Neutrophil (primary cell): ENCODE data around the gene CDH26.

Source experiments
- H3K27ac ChIP-seq: fragments of 200-600 bp; sonication (generic); 2 replicates; pipeline ENCODE4 v1.5.1; 2016; ENCODE audit warnings: mild to moderate bottlenecking, moderate library complexity
- H3K27me3 ChIP-seq: fragments of 200-600 bp; sonication (generic); 2 replicates; pipeline ENCODE4 v1.6.0; 2016; ENCODE audit warnings: mild to moderate bottlenecking
- H3K36me3 ChIP-seq: fragments of 200-600 bp; sonication (generic); 2 replicates; pipeline ENCODE4 v1.5.1; 2017
- H3K4me1 ChIP-seq, 2 experiments: fragments of 200-600 bp in 1 of 2; sonication (generic) in 1 of 2; 1 replicate in 1 of 2; 2 replicates in 1 of 2; pipeline versions ENCODE4 v1.5.1 to v1.6.1; 2013 to 2016; ENCODE audit warnings: low read depth in 1 of 2, low read length in 1 of 2, mild to moderate bottlenecking in 1 of 2, moderate library complexity in 1 of 2; ENCODE audit not compliant: control insufficient read depth in 1 of 2, insufficient read depth in 1 of 2
- H3K4me3 ChIP-seq, 2 experiments: fragments of 200-600 bp in 1 of 2; sonication (generic) in 1 of 2; 1 replicate in 1 of 2; 2 replicates in 1 of 2; pipeline ENCODE4 v1.5.1; 2013 to 2016; ENCODE audit warnings: low read depth in 1 of 2, low read length in 1 of 2, mild to moderate bottlenecking in 1 of 2, moderate library complexity in 1 of 2
- H3K9me3 ChIP-seq: fragments of 200-600 bp; sonication (generic); 2 replicates; pipeline ENCODE4 v1.5.1; 2016
- CTCF ChIP-seq: fragments of 200-600 bp; sonication (generic); IDR thresholded peaks from 2 replicates; pipeline ENCODE4 v1.5.1; 2016; ENCODE audit warnings: antibody characterized with exemption

Gene CDH26

GRCh38 chr20:60024245-60024644 is 66.0 kb downstream of the CDH26 start:
- H3K4me1 ChIP-seq, result peaks cover 0 to 5% of the 10 kb centered on the region in 2 experiments
- no peak overlapping the region for H3K27ac ChIP-seq
- TF ChIP-seq CTCF, result no peak
- H3K36me3 ChIP-seq, result no peaks in the 10 kb centered on the region
- no peaks in the 10 kb centered on the region for H3K27me3 ChIP-seq
- no peak overlapping the region for H3K4me3 ChIP-seq
- H3K9me3 ChIP-seq, result no peaks in the 10 kb centered on the region

GRCh38 chr20:60024801-60025200 is 66.6 kb downstream of the CDH26 start:
- Histone ChIP-seq H3K27me3 (no peaks in the 10 kb centered on the region), H3K4me3 (no peak overlapping the region), H3K27ac (no peak overlapping the region), H3K9me3 (no peaks in the 10 kb centered on the region), H3K4me1 (peaks cover 0 to 5% of the 10 kb centered on the region in 2 experiments), H3K36me3 (no peaks in the 10 kb centered on the region)
- no peak for TF ChIP-seq CTCF

- no peak for TF ChIP-seq CTCF
- no peaks in the 10 kb centered on the region for H3K9me3 ChIP-seq
- peaks cover 0 to 12% of the 10 kb centered on the region in 2 experiments for H3K4me1 ChIP-seq
- H3K27me3 ChIP-seq, result no peaks in the 10 kb centered on the region
- no peak overlapping the region for H3K4me3 ChIP-seq
- H3K27ac ChIP-seq, result no peak overlapping the region
- H3K36me3 ChIP-seq, result no peaks in the 10 kb centered on the region
Measured at GRCh38 chr20:60026010-60026409, 67.8 kb downstream of the CDH26 start.

GRCh38 chr20:60030471-60030870 is 72.2 kb downstream of the CDH26 start:
- Histone ChIP-seq H3K4me3 (no peak overlapping the region), H3K36me3 (no peaks in the 10 kb centered on the region), H3K9me3 (no peaks in the 10 kb centered on the region), H3K4me1 (peaks cover 0 to 9% of the 10 kb centered on the region in 2 experiments), H3K27ac (peak overlapping the region; percentile 56), H3K27me3 (no peaks in the 10 kb centered on the region)
- TF ChIP-seq CTCF, result no peak

- no peak for TF ChIP-seq CTCF
- Histone ChIP-seq H3K27me3 (no peaks in the 10 kb centered on the region), H3K4me1 (peaks cover 0 to 9% of the 10 kb centered on the region in 2 experiments), H3K27ac (peak overlapping the region; percentile 56), H3K36me3 (no peaks in the 10 kb centered on the region), H3K4me3 (no peak overlapping the region), H3K9me3 (no peaks in the 10 kb centered on the region)
Measured at GRCh38 chr20:60031107-60031506, 72.9 kb downstream of the CDH26 start.
